GM18507 (cell line): ENCODE data around the gene PRKCA.

ENCODE experiments used
- DNase-seq: peaks from one replicate; pipeline ENCODE4 v3.0.0; 2011; ENCODE audit warnings: low read depth; ENCODE audit not compliant: insufficient read length; ENCODE audit errors: extremely low spot score
- FAIRE-seq: peaks from 2 replicates; lab custom pipeline; 2011; peaks lifted over from hg19 to GRCh38; lab: Jason Lieb, UNC

Gene PRKCA

DNA sequence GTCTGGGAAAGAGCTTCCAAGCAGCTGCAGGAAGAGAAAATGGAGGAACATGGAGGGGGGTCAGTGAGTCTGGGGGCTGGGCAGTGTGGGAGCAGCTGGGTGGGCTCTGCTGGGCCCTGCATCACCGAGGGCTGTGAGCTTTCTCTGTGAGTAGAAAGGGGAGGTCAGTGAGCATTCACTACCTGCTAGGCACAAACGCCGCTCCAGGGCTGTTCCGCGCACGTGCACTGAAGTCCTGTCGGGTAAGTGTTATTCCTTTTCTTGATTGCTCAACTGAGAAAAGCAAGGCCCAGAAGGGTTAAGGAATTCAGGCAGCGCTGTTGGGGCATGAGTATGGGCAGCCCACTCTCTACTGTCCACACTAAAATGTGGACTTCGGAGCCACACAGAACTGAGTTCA is 537.2 kb downstream of the PRKCA start:
- DNase-seq (no peak), FAIRE-seq (no peak)

DNA sequence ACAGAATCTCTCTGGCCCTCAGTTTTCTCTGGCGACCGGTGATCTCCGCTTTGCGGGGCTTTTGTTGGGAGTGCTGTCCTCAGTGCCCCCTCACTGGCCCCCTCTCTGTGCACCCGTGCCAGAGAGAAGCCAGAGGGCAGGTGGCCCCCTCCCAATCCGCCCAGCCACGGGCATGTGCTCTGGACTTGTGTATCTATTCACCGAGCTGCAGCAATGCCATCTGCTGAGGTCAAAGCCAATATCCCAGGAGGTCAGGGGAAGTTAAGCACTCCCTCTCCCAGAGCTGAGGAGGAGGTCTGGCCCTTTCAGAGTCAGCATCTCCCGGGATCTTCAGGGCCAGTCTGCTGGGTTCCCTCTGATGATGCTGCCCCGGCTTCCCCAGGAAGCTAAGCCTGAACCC is 537.6 kb downstream of the PRKCA start:
- FAIRE-seq: no peak
- DNase-seq: no peak

DNA sequence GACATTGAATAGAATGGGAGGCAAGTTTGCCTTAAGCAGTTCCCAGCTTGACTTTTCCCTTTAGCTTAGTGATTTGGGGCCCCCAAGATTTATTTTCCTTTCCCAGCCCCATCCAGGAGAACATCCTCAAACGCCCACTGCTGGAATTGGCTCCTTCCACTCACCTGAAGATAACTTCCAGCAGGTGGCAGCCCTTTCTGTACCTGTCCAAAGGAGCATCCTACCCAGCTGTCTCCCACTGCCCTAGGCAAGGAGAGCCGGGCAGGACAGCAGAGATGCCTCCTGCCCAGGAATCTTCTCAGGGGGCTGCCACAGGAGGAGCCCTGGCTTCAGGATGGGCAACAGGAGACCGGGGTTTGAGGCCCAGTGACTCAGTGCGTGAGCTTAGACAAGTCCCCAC is 538.9 kb downstream of the PRKCA start:
- DNase-seq: no peak
- FAIRE-seq: no peak

DNA sequence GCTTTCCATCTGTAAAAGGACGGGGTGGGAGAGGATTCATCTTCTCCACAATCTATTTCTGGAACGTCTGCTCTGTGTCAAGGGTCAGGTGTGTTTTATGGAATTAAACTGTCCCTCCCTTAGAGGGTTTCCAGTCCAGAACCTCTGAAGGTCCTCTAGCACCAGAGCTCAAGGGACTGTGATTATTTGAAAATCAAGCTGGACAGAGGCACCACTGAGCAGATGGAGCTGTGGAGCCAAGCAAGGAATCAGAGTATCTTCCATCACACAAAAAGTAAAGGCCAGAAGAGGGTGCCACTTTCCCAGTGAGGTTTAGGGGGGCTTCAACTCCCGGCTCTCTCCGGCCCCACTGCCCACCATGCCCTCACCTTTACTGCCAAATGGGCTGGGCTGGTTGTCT is 539.3 kb downstream of the PRKCA start:
- FAIRE-seq: no peak

DNA sequence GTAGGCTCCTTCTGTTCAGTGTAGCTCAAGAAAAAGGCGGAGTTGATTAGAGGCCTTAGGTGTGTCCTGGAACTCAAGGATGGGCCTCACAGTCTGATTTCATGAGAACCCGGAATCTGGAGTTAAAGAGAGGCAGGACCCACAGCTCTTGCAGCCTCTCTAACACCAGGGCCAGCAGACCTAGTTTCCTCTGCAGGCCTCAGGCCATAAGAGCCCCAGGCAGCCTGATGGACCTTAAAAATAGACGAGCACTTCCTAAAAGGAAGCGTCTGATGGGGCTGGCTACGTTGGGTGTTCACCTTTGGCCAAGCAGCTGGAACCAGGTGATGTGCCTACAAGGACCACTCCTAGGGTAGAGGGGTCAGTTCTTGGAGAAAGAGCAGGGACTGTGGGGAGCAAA is 540.1 kb downstream of the PRKCA start:
- DNase-seq (no peak), FAIRE-seq (no peak)

More for the DNA sequence above, 539.3 kb downstream of the PRKCA start:
- DNase-seq: no peak

DNA sequence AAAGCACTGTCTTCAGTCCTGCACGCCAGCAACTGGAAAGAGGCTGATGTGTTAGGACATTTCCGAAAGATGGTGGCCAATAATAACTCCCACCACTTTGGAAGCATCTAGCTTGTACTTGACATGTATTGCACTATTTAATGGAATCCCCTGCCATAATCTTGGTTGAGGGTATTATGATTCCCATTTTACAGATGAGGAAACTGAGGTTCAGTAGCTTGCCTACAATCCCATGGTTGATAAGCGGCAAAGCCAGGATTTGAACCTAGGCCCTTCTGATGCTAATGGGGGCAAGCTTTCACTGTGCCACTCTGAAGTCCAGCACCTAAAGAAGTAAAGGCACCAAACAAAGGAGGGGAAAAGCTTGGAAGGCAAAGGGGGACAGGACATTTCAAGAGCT is 540.5 kb downstream of the PRKCA start:
- DNase-seq (no peak), FAIRE-seq (no peak)

DNA sequence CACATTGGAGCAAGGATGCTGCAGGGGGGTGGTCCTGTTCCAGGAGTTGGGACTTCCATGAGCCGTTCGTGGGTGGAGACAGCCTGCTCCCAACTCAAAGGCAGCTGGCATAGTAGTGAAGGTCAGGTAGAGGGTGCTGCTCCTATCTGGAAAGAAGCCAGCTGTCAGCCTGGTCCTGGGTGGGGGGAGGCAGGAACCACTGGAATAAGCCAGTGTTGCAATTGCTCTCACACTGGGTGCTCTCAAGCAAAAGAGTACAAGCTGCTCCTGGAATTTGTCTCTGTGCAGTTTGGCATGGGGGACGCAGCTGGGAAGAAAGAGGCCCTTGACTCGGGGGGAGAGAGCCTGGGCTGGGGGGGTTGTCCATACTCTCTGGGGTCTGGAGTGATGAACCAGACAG is 541.2 kb downstream of the PRKCA start:
- no peak for FAIRE-seq
- DNase-seq: no peak

DNA sequence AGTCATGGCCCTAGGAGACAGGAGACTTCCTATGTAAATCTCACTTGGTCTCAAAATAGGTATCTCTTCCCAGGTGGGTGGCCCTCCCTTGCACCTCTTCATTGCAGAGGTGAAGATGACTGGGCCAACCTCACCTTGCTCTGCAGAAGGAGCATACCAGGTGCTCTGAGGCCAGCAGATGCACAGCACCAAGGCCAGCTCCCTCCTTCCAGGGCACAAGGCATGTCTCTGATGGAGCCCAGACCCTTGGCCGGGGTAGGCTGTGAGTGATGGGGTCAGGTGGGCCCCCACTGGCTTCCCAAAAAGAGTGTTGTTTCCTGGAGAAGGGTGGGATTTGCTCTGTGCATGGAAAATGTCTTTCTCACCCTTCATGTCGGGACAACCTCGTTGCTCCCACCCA is 545.3 kb downstream of the PRKCA start:
- DNase-seq (no peak), FAIRE-seq (no peak)

DNA sequence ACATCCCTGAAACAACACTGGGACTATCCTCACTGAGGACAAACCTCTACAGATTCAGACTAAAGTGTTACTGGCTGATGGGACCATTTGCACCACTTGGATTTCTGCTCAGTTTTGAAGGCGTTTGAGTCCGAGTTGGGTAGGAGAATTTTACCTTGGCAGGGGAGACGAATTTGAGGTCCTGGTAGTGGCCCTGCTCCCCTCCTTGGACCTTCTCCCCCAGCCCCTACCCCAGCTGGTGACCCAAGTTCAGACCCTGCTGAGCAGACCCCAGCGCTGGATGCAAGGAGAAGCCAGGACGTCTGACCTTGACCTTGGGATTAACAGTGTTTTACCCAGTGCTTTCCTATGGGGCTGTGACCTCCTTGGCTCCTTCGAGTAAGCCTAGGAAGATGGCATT is 546.1 kb downstream of the PRKCA start:
- DNase-seq (no peak), FAIRE-seq (no peak)

DNA sequence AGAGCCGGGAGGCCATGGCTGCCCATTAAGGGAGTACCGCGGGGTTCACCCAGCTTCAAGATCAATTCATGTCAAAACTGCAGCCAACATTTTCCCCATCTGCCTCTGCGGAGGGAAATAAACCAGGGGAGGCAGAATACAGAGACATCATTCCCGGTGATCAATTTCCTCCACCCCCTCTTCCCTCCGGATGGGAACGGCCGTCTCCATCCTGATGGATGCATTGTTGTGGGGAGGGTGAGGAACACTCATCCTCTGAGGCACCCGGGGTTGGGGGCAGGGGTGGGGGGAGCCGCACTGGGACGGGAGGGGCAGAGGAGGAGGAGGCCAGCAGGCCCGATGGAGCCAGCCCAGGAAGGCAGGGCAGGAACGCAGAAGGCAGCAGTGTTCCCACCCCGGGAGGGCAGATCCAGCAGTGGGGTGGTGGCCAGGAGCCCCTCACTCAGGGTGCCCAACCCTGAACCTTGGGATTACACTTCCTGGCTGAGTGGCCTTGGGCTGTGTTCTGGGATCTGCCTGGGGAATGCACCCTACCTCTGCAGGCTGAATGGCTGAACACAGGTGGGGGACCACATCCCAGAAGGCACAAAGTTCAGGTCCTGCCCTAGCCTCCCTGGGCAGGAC is 546.7 kb downstream of the PRKCA start:
- FAIRE-seq: no peak

DNA sequence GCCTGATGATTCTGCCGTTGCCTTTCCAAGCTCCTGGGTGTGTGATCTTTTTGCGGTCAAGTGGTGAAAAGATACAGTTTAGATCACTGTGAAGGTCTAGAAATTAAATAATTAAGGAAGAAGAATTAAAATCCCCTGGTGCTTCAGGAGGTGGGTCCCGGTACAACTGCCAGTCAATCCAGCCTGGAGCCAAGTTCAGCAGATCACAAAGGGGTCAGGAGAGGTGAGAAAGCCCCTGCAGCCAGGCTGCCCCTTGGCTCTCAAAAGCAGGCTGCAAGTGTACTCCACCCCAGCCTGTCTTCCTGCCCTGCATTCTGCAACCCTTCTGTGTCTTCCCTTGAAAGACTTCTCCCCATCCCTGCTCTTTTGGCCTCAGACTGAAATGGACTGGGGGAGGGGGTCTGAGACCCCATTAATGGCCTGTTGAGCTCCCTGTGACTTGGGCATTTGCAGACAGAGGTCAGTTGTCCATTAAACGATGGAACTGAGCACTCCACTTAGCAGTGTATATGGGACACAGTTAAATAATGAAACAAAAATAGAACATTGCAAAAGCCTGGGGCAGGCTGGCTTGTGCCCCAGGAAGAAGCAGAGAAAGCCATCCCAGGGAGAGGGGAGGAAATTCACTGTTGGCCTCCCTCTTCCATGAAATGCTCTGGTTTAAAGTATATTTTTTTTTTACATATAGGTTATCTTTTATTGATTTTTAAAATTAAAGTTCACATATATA is 547.6 kb downstream of the PRKCA start:
- no peak for FAIRE-seq
- DNase-seq: no peak

More for the DNA sequence above, 546.7 kb downstream of the PRKCA start:
- no peak for DNase-seq

DNA sequence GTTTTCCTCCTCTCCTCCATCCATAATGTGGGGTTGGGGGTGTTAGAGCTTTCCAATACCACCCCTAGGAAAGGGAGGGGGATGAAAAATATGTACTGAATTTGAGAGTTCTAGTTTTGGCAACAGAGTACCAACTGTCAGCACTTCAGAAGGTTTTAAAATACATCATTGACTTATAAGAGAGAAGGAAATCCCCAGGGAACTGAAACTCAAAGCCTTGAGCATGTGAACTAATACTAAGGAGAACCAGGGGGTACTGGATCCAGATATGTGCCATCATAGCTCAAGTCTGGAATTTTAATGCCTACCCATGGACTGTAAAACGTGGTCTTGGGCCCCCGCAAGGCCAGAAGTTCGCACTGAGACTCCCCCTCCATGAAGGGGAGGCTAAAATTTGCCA is 548.3 kb downstream of the PRKCA start:
- DNase-seq (no peak), FAIRE-seq (no peak)

DNA sequence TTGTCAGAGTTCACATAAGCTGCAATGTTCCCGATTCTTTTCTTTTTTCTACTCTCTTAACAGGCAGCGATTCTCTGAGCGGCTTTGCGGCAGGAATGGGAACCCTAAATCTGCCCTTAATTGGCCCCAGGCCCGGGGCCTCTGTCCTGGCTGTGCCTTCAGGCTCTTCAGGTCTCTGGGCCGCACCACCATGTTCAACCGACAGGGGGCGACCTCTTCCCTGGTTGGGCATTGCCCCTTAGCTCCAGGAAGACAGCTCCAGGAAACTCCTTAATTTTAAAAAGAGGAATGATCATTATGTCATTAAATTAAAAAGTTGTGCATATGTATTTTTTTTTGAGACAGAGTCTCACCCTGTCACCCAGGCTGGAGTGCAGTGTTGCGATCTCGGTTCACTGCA is 552.8 kb downstream of the PRKCA start:
- DNase-seq (no peak), FAIRE-seq (no peak)

DNA sequence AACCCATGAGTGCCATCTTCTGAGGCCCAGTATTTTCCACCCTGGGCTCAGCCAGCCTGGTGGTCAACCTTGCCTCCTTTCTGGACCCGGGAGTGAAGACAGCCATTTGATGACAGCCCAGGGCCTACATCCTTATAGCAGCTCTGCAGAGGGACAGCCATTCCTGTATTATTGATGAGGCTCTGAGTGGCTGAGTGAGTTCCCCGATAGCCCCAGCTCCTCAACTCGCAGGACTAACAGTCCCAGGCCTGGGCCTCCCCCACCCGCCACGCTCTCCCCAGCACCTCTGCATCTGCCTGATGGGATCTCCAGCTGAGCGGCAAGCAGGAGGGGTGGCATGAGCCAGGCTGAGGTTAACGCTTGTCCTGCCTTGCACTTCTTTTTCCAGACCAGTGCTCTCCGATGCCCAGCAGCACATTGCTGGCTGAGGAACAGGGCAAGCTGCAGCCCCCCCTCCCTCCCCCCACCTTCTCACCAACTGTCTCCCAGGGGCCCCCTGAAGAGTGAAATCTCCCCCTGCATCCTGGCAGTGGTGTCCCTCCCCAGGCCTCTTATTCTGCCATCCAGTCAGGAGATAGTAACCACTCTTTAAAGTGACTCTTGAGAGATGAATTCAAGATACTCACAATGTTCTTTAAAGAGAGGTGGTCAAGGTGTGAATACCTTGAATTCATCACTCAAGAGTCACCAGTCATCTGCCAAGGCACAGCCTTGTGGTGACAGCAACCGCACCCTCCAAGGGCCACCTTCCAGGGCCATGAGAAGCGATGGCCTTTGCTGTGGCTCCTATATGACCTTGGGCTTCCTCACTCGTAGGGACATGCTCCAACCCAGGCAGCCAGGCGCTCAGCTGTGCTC is 556.0 kb downstream of the PRKCA start:
- DNase-seq (no peak), FAIRE-seq (no peak)

DNA sequence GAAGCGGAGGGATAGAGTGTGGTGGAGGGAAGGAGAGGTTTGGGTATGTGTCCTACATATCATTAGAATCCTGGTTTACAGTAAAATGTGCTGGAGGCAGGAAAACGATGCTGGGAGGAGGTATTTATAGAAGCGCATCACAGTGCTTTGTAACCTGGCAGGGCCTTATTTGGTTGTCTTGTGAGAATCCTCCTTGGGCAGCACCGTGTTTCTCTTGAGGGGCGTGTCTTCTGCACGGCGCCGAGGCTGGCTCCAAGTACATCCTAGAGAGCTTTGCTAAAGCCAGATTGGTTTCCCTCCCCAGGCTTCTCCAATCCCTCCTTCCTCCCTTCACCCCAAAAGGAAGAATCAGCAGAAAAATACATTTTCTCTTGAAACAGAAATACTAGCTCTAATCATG is 556.9 kb downstream of the PRKCA start:
- no peak for DNase-seq
- FAIRE-seq: no peak

DNA sequence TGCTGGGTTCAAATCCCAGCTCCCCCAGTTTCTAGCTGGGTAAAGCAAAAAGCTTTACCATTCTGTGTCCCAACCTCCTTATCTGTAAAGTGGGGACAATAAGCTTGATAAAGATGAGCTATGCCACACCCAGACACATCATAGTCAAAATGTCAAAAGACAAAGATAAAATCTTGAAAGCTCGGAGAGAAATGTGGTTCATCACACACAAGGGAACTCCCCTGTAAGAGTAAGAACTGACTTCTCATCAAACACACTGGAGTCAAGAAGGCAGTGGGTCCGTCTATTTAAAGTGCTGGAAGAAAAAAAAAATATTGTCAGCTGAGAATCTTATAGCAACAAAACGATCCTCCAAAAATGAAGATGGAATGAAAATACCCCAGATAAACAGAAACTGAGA is 557.8 kb downstream of the PRKCA start:
- FAIRE-seq (no peak), DNase-seq (no peak)
